ENCODE results near the gene MAPK14.

MAPK14 gene

GRCh38 chr6:36034441-36034840, 6.8 kb downstream of the MAPK14 start:
- no peak overlapping the region for H3K4me3 ChIP-seq (ENCODE audit: low read depth, low read length)

- H3K4me3 ChIP-seq (ENCODE audit: low read depth, low read length): no peak overlapping the region
Measured at GRCh38 chr6:36035225-36035624, 7.6 kb downstream of the MAPK14 start.

GRCh38 chr6:36038120-36038876, 10.7 kb downstream of the MAPK14 start:
- no peak overlapping the region for H3K4me3 ChIP-seq (ENCODE audit: low read depth, low read length)

GRCh38 chr6:36039112-36039511, 11.5 kb downstream of the MAPK14 start:
- H3K4me3 ChIP-seq (ENCODE audit: low read depth, low read length): no peak overlapping the region

GRCh38 chr6:36040958-36041357, 13.3 kb downstream of the MAPK14 start:
- H3K4me3 ChIP-seq (ENCODE audit: low read depth, low read length): no peak overlapping the region

GRCh38 chr6:36042618-36043260, 15.1 kb downstream of the MAPK14 start:
- no peak overlapping the region for H3K4me3 ChIP-seq (ENCODE audit: low read depth, low read length)

- no peak overlapping the region for H3K4me3 ChIP-seq (ENCODE audit: low read depth, low read length)
Measured at GRCh38 chr6:36049582-36049981, 22.0 kb downstream of the MAPK14 start.

- no peak overlapping the region for H3K4me3 ChIP-seq (ENCODE audit: low read depth, low read length)
Measured at GRCh38 chr6:36050305-36050704, 22.7 kb downstream of the MAPK14 start.

- no peak overlapping the region for H3K4me3 ChIP-seq (ENCODE audit: low read depth, low read length)
Measured at GRCh38 chr6:36050947-36051710, 23.5 kb downstream of the MAPK14 start.

GRCh38 chr6:36052097-36052496, 24.5 kb downstream of the MAPK14 start:
- no peak overlapping the region for H3K4me3 ChIP-seq (ENCODE audit: low read depth, low read length)

GRCh38 chr6:36053878-36054277, 26.3 kb downstream of the MAPK14 start:
- H3K4me3 ChIP-seq (ENCODE audit: low read depth, low read length): no peak overlapping the region

- H3K4me3 ChIP-seq (ENCODE audit: low read depth, low read length): no peak overlapping the region
Measured at GRCh38 chr6:36054415-36054814, 26.8 kb downstream of the MAPK14 start.

- H3K4me3 ChIP-seq (ENCODE audit: low read depth, low read length): no peak overlapping the region
Measured at GRCh38 chr6:36054956-36055355, 27.3 kb downstream of the MAPK14 start.

GRCh38 chr6:36056178-36056577, 28.6 kb downstream of the MAPK14 start:
- no peak overlapping the region for H3K4me3 ChIP-seq (ENCODE audit: low read depth, low read length)

- H3K4me3 ChIP-seq (ENCODE audit: low read depth, low read length): no peak overlapping the region
Measured at GRCh38 chr6:36061236-36061635, 33.6 kb downstream of the MAPK14 start.

GRCh38 chr6:36062247-36062646, 34.6 kb downstream of the MAPK14 start:
- no peak overlapping the region for H3K4me3 ChIP-seq (ENCODE audit: low read depth, low read length)

GRCh38 chr6:36063318-36064060, 35.9 kb downstream of the MAPK14 start:
- no peak overlapping the region for H3K4me3 ChIP-seq (ENCODE audit: low read depth, low read length)

- no peak overlapping the region for H3K4me3 ChIP-seq (ENCODE audit: low read depth, low read length)
Measured at GRCh38 chr6:36064770-36065396, 37.3 kb downstream of the MAPK14 start.

GRCh38 chr6:36065916-36066315, 38.3 kb downstream of the MAPK14 start:
- H3K4me3 ChIP-seq (ENCODE audit: low read depth, low read length): no peak overlapping the region

GRCh38 chr6:36066817-36067216, 39.2 kb downstream of the MAPK14 start:
- no peak overlapping the region for H3K4me3 ChIP-seq (ENCODE audit: low read depth, low read length)

Data from iPS-11a (cell line).